ENCODE measurements around the gene PSMA6.
A peak's percentile ranks its signal among the peaks of the same experiment; 100 is the strongest.

The PSMA6 gene

DNA sequence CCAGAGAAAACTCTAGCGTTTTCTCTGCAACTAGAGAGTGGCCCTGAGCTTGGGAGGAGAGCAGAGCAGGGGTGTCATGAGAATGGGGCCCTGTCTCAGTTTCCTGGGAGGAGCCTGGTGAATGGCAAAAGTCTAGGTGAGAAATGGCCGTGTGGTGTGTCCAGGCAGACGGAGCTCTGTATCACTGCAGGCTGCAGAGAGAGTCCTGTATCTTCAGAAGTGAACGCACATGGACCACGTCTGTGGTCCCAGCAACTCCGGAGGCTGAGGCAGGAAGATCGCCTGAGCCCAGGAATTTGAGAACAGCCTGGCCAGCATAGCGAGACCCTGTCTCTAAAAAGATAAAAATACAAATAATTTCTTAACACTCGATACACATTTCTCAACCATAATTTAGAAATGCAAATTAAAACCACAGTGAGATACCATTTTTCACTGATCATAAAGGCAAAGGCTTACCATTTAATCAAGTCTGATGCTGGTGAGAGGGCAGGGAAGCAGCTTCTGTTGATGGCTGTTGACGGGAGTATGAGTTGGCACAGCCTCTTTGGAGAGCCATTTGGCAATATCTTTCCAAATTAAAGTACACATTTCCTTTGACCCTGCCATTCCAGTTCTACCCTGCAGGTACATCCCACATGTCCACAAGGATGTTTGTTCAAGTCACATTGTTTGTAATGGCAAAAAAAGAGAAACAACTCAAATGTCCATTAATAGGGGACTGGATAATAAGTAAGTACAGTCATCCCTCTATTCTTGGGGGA, 61.4 kb downstream of the PSMA6 start:
- TF ChIP-seq REST (IDR thresholded peaks at IDR 0.05; ENCODE audit: low read depth) = no peak
- no peak for TF ChIP-seq YY1 (IDR thresholded peaks at IDR 0.05; ENCODE audit: low read depth)
- TF ChIP-seq CEBPB (IDR thresholded peaks at IDR 0.05) = no peak

- TF ChIP-seq REST (IDR thresholded peaks at IDR 0.05; ENCODE audit: low read depth) (no peak), NFIC (IDR thresholded peaks at IDR 0.05) (no peak; the same call in 1 of the 2 replicates), TEAD4 (IDR thresholded peaks at IDR 0.05) (peak; percentile 28; the same call in 1 of the 2 replicates)
Measured at GRCh38 chr14:35355981-35356841, 64.0 kb downstream of the PSMA6 start.

DNA sequence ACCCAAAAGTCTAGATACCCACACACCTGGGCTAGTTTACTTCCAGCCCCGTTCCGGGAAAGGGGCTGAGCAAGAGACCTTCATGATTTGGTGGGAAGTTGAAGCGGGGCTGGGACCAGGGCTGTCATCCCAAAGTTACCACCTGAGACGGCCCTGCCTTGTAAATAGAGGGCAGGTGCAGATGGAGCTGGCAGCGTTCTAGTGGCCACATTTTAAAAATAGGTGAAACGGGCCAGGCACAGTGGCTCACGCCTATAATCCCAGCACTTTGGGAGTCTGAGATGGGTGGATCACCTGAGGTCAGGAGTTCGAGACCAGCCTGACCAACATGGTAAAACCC, 68.9 kb downstream of the PSMA6 start:
- TF ChIP-seq CREB1 (IDR thresholded peaks at IDR 0.05; ENCODE audit: low read depth) (no peak), REST (IDR thresholded peaks at IDR 0.05; ENCODE audit: low read depth) (no peak), EP300 (IDR thresholded peaks at IDR 0.05; ENCODE audit: borderline replicate concordance) (no peak), TAF1 (IDR thresholded peaks at IDR 0.05; ENCODE audit: low read depth) (no peak), YY1 (IDR thresholded peaks at IDR 0.05; ENCODE audit: low read depth) (no peak)
- TF ChIP-seq, protein P1, sequence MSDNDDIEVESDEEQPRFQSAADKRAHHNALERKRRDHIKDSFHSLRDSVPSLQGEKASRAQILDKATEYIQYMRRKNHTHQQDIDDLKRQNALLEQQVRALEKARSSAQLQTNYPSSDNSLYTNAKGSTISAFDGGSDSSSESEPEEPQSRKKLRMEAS (IDR thresholded peaks at IDR 0.05) = no peak

DNA sequence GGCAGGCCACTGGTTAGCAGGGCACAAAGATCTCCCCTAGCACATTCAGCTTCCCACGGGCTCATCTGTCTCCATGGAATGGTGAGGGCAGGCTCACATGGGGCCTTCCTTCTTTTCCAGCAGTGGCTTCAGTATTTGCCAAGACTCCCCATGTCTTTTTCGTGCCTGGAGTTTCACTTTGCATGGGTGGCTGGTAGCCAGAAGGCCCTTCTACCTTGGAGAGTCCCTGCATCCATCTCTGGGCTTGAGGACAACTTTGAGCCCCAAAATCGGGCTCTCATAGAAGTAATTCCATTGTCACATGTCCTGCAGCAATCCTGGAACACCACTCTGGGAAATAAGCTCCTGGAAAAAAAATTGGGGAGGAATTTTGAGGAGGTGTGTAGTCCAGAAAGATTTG, 70.3 kb downstream of the PSMA6 start:
- no peak for TF ChIP-seq TAF1 (IDR thresholded peaks at IDR 0.05; ENCODE audit: low read depth)
- no peak for TF ChIP-seq CREB1 (IDR thresholded peaks at IDR 0.05; ENCODE audit: low read depth)
- no peak for TF ChIP-seq FOXM1 (IDR thresholded peaks at IDR 0.05; ENCODE audit: borderline replicate concordance, low read depth)
- no peak for TF ChIP-seq ZBTB7A (IDR thresholded peaks at IDR 0.05; ENCODE audit: low read depth)
- no peak for TF ChIP-seq USF1 (IDR thresholded peaks at IDR 0.05)
- TF ChIP-seq TCF12 (IDR thresholded peaks at IDR 0.05; ENCODE audit: low read depth) = no peak
- TF ChIP-seq RAD21 (IDR thresholded peaks at IDR 0.05; ENCODE audit: low read depth) = no peak

DNA sequence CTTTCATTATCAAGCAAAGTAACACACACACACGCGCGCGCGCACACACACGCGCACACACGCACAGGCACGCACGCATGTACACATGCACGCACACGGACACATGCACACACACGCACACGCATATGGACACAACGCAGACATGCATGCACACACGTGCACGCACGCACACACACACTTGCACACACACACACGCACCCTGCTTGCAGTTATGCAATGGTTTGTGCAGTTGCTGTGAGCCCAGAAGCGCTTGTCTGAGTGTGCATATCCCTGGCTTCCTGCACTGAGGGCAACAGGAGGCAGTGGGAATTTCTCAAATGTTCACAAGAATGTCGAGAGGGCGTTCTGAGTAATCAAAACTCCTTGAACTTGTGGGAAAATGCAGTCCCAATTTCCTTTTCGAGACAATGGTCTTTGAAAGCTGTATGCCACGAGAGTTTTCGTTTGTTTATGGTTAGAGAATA, 70.8 kb downstream of the PSMA6 start:
- TF ChIP-seq, protein P1 (IDR thresholded peaks at IDR 0.05) = no peak
- no peak for TF ChIP-seq ZBTB7A (IDR thresholded peaks at IDR 0.05; ENCODE audit: low read depth)
- TF ChIP-seq TCF12 (IDR thresholded peaks at IDR 0.05; ENCODE audit: low read depth) = no peak
- TF ChIP-seq CEBPB (IDR thresholded peaks at IDR 0.05) = no peak
- no peak for TF ChIP-seq CREB1 (IDR thresholded peaks at IDR 0.05; ENCODE audit: low read depth)
- no peak for TF ChIP-seq TEAD4 (IDR thresholded peaks at IDR 0.05)
- TF ChIP-seq EP300 (IDR thresholded peaks at IDR 0.05; ENCODE audit: borderline replicate concordance) = no peak
